GM18507 (cell line): Measurements from ENCODE around the gene C1orf198.

Experiments used
- DNase-seq: peaks from one replicate; pipeline ENCODE4 v3.0.0; 2011; ENCODE audit warnings: low read depth; ENCODE audit not compliant: insufficient read length; ENCODE audit errors: extremely low spot score
- FAIRE-seq: peaks from 2 replicates; lab custom pipeline; 2011; peaks lifted over from hg19 to GRCh38; lab: Jason Lieb, UNC

The C1orf198 gene

GRCh38 chr1:230894664-230895063, 26.3 kb upstream of the C1orf198 start:
- no peak for DNase-seq

GRCh38 chr1:230894032-230894431, 25.7 kb upstream of the C1orf198 start:
- FAIRE-seq: no peak

More at GRCh38 chr1:230894664-230895063, 26.3 kb upstream of the C1orf198 start:
- FAIRE-seq: no peak

GRCh38 chr1:230892018-230892491, 23.7 kb upstream of the C1orf198 start:
- FAIRE-seq: no peak

More at GRCh38 chr1:230894032-230894431, 25.7 kb upstream of the C1orf198 start:
- DNase-seq: no peak

GRCh38 chr1:230891413-230891812, 23.1 kb upstream of the C1orf198 start:
- FAIRE-seq (no peak), DNase-seq (no peak)

More at GRCh38 chr1:230892018-230892491, 23.7 kb upstream of the C1orf198 start:
- DNase-seq: peak; percentile 8

GRCh38 chr1:230884646-230885045, 16.3 kb upstream of the C1orf198 start:
- DNase-seq (no peak), FAIRE-seq (no peak)

GRCh38 chr1:230883967-230884366, 15.6 kb upstream of the C1orf198 start:
- no peak for FAIRE-seq
- no peak for DNase-seq

GRCh38 chr1:230879778-230880177, 11.5 kb upstream of the C1orf198 start:
- DNase-seq: no peak
- no peak for FAIRE-seq

GRCh38 chr1:230878591-230878990, 10.3 kb upstream of the C1orf198 start:
- FAIRE-seq: no peak
- no peak for DNase-seq

GRCh38 chr1:230877924-230878590, 9.7 kb upstream of the C1orf198 start:
- FAIRE-seq: no peak
- DNase-seq: no peak

GRCh38 chr1:230877146-230877923, 9.0 kb upstream of the C1orf198 start:
- FAIRE-seq: no peak
- no peak for DNase-seq

GRCh38 chr1:230876660-230877059, 8.3 kb upstream of the C1orf198 start:
- FAIRE-seq (no peak), DNase-seq (no peak)

- DNase-seq (no peak), FAIRE-seq (no peak)
Measured at GRCh38 chr1:230875370-230875769, 7.0 kb upstream of the C1orf198 start.

- FAIRE-seq (no peak), DNase-seq (no peak)
Measured at GRCh38 chr1:230870916-230871315, 2.6 kb upstream of the C1orf198 start.

- DNase-seq: no peak
- no peak for FAIRE-seq
Measured at GRCh38 chr1:230869500-230869899, 1.2 kb upstream of the C1orf198 start.

- FAIRE-seq (no peak), DNase-seq (peak; percentile 11)
Measured at GRCh38 chr1:230868736-230869385, 540 bp upstream of the C1orf198 start.

GRCh38 chr1:230867101-230867902, 1.0 kb downstream of the C1orf198 start:
- FAIRE-seq (no peak), DNase-seq (no peak)

- DNase-seq: no peak
- no peak for FAIRE-seq
Measured at GRCh38 chr1:230866171-230867070, 1.9 kb downstream of the C1orf198 start.

- FAIRE-seq: no peak
- no peak for DNase-seq
Measured at GRCh38 chr1:230865062-230865817, 3.1 kb downstream of the C1orf198 start.
